ENCODE data around the gene CCDC102A. TPM values are rescaled to one million over a fixed set of nuclear protein-coding genes. Genes with fewer than 3 reads are reported as not detected.
A peak's percentile ranks its signal among the peaks of the same experiment; 100 is the strongest.

The CCDC102A gene
- total and polyA plus RNA-seq, 2 of the 13 experiments (the other 11 are each of a cell fraction or from before 2014, with no cell fraction given): 2.1 to 2.8 TPM

GRCh38 chr16:57479976-57480753 is 56.2 kb downstream of the CCDC102A start (continued):
- TF ChIP-seq POGK (CRISPR knock-in tag; conservative IDR thresholded peaks at IDR 0.05) (peak; percentile 51; the same call in 1 of the 2 replicates), ZBTB46 (CRISPR knock-in tag; IDR thresholded peaks at IDR 0.05; ENCODE audit: borderline replicate concordance) (no peak; the same call in 1 of the 2 replicates), BRD4 (CRISPR knock-in tag; IDR thresholded peaks at IDR 0.05) (peak; percentile 16; the same call in 1 of the 2 replicates), CREM (IDR thresholded peaks at IDR 0.05) (peak; percentile 46; the same call in 1 of the 2 replicates), CREM (CRISPR knock-in tag; IDR thresholded peaks at IDR 0.05) (no peak), NR0B2 (CRISPR knock-in tag; IDR thresholded peaks at IDR 0.05) (0 out of 2 replicates have a peak, but pooled peaks have one; percentile 43), ZFP37 (CRISPR knock-in tag; IDR thresholded peaks at IDR 0.05; ENCODE audit: borderline replicate concordance) (0 out of 2 replicates have a peak, but pooled peaks have one; percentile 56), ZNF772 (CRISPR knock-in tag; IDR thresholded peaks at IDR 0.05) (peak; percentile 75), AKAP8 (CRISPR knock-in tag; IDR thresholded peaks at IDR 0.05) (peak; percentile 25; the same call in 1 of the 2 replicates), ZNF839 (CRISPR knock-in tag; IDR thresholded peaks at IDR 0.05; ENCODE audit: borderline replicate concordance) (0 out of 2 replicates have a peak, but pooled peaks have one; percentile 57), ZNF430 (CRISPR knock-in tag; IDR thresholded peaks at IDR 0.05) (peak; percentile 92; the same call in 1 of the 2 replicates), ZNF703 (CRISPR knock-in tag; IDR thresholded peaks at IDR 0.05; ENCODE audit: borderline replicate concordance) (no peak), HNRNPLL (IDR thresholded peaks at IDR 0.05; ENCODE audit: low read depth, low read length, poor library complexity, severe bottlenecking) (peak; percentile 68), RBM22 (optimal IDR thresholded peaks at IDR 0.05; ENCODE audit: low read length) (peak; percentile 3), POLR2AphosphoS5 (IDR thresholded peaks at IDR 0.05; ENCODE audit: low read depth, low read length) (peak; percentile 74), ZBTB4 (CRISPR knock-in tag; IDR thresholded peaks at IDR 0.05; ENCODE audit: borderline replicate concordance) (peak; percentile 76; the same call in 1 of the 2 replicates)

Measured in HepG2 (cell line).